Stimulated activated naive CD8-positive, alpha-beta T cell treated with anti-CD3 and anti-CD28 coated beads, Interleukin-15, Interleukin-2, amounts not matched to agents 100 U/mL and 50 U/mL, for 24 hours (primary cell): ENCODE data around the gene GSG1L.

Source experiments
- ATAC-seq: fragments of 150-1000 bp; cut with Tn5 transposase; one replicate; pipeline ENCODE4 v1.10.0; 2021
- DNase-seq: peaks from one replicate; pipeline ENCODE4 v3.0.0; 2021

The GSG1L gene

DNA sequence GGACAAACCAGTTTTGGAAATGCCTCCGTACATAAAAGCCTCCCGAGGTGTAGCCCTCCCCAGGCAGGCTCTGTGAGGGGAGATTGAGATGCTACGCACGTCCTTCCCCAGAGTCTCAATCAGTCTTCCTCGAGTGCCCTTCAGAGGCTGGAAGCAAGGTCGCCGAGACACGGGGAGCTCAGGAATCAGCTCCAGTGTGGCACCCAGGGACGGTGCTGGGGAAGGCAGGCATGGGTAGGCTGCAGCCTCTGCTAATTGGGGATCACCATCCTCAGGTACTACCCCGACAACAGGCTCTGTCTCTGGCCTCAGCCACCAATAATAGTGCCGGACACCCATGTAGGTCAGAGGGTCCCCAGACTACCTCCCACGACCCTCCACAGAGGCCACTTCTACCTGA is 28.1 kb upstream of the GSG1L start:
- DNase-seq (no peak), ATAC-seq (no peak)

DNA sequence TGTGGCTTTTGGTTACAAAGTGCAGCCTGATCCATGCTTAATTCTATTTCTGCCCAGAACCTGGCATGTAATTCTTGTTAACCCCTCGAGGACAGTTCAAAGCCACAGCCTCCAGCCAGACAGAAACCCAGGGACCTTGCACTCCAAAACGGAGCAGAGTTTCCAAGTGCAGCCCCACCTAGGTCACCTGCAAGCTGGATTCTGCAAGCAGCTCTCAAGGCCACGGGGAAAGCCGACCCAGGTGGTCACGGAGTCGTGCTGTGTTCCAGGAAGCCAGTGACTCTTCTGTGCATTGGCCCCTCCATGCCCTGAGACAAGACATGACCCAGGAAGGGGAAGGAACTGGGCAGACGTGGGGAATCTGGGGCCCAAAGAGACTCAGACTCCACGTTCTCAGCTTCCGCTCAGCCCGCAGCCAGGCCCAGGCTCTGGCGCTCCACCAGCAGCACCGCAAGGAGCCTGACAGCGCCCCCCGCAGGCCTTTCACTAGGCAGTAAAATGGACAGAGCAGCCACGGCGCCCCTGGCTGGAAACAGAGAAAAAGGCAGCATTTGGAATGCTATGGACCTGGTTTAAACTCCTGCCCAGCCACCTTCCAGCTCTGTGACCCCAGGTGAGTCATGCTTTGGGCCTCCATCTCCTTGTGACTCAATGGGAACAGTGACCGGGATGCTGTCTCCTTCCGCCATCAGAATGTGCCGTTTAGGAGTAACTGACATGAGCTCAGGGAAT is 27.3 kb upstream of the GSG1L start:
- ATAC-seq, result no peak
- peak; percentile 19 for DNase-seq

- no peak for DNase-seq
- ATAC-seq, result no peak
Observed at GRCh38 chr16:28089992-28090365, 26.5 kb upstream of the GSG1L start.

GRCh38 chr16:28089205-28089991 is 25.9 kb upstream of the GSG1L start:
- no peak for ATAC-seq

GRCh38 chr16:28087675-28088300 is 24.3 kb upstream of the GSG1L start:
- no peak for ATAC-seq
- DNase-seq, result no peak

More at GRCh38 chr16:28089205-28089991, 25.9 kb upstream of the GSG1L start:
- no peak for DNase-seq

- ATAC-seq, result no peak
- DNase-seq, result no peak
Observed at GRCh38 chr16:28087140-28087660, 23.7 kb upstream of the GSG1L start.

DNA sequence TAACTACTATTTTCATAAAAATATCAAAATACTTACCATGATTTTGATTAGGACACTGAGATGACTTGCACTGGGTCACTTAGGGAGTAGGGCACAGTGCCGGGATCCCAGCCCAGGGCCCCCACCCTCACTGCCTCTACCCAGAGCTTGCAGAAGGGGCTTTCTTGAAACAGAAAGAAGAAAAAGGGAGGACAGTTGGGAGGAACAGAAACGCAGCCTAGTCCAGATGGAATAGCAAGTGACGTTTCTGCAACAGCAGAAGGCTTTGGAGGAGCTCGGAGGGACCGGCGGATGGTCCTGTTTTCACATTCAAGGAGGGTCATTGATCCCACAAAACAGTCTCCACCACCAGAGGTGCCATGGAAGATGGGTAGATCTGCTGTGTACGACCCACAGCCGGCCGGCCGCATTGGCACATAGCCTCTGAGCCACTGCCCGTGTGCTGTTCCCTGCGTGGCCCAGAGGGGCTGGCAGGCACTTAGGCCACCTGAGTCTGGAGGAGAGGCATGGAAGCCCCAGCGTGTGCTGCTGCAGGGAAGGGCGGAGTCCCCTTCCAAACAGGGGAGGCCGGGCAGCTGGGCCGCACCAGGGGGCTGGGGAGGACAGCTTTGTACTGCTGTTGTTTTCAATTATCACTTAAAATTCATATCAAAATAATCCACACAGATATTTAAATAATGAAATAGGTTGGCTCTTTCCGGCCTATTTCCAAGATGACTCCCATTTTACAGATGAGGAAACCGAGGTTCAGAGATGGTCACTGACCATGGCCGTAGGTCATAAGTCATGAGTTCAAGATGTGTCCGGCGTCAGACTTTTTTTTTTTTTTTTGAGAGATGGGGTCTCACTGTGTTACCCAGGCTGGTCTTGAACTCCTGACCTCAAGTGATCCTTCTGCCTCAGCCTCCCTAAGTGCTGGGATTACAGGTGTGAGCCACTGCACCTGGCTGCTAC is 22.9 kb upstream of the GSG1L start:
- ATAC-seq, result no peak
- no peak for DNase-seq

DNA sequence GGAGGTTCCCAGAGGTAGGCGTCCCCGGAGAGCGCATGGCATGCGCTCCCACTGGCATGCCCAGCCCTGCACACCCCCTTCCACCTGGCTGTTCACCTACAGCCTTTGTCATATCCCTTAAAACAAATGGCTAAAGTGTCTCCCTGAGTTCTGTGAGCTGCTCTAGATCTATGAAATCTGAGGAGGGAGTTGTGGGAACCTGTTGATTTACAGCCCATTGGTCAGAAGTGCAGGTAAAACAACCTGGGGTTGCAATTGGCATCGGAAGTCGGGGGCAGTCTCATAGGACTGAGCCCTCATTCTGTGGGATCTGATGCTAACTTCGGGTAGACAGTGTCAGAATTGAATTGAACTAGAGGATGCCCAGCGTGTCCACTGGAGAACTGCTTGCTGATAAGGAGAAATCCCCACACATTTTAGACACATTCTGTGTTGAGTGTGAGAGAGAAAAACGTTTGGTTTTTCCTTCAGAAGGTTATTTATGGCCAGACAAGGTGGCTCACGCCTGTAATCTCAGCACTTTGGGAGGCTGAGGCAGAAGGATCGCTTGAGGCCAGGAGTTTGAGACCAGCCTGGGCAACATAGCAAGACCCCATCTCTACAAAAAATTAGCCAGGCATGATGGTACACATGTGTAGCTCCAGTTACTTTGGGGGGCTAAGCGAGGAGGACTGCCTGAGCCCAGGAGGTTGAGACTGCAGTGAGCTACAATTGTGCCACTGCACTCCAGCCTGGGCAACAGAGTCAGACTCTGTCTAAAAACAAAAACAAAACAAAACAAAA is 22.1 kb upstream of the GSG1L start:
- DNase-seq, result no peak
- ATAC-seq, result no peak

- DNase-seq, result no peak
- no peak for ATAC-seq
Observed at GRCh38 chr16:28084209-28084608, 20.7 kb upstream of the GSG1L start.

GRCh38 chr16:28082624-28083023 is 19.1 kb upstream of the GSG1L start:
- DNase-seq (no peak), ATAC-seq (no peak)

DNA sequence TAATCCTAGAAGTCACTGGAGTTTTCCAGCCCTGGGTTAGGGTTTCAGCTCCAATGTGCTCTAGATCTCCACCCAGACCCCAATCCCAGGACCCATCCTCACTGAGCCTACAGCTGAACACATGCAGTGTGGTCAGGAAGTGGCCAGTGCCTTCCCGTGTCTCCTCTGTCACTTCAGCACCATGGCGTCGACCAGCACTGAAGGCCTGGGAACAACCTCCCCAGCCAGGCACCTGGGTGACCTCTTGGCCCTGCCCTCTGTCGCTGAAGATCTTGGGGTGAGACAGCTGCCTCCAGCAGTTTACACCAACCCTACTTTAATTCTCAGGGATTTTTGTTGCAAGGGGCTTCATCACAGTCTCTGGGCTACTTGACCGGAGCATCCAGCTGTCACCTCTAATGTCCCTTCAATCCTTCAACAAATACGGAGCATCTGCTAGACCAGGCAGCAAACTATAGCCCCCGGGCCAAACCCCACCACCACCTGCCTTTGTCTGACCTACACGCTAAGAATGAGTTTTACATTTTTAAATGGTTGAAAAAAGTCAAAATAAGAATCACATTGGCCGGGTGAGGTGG is 18.0 kb upstream of the GSG1L start:
- DNase-seq (no peak), ATAC-seq (no peak)

GRCh38 chr16:28078261-28078660 is 14.7 kb upstream of the GSG1L start:
- DNase-seq (no peak), ATAC-seq (no peak)

- DNase-seq (no peak), ATAC-seq (no peak)
Observed at GRCh38 chr16:28073836-28074235, 10.3 kb upstream of the GSG1L start.

- DNase-seq (no peak), ATAC-seq (no peak)
Observed at GRCh38 chr16:28072087-28072486, 8.6 kb upstream of the GSG1L start.

DNA sequence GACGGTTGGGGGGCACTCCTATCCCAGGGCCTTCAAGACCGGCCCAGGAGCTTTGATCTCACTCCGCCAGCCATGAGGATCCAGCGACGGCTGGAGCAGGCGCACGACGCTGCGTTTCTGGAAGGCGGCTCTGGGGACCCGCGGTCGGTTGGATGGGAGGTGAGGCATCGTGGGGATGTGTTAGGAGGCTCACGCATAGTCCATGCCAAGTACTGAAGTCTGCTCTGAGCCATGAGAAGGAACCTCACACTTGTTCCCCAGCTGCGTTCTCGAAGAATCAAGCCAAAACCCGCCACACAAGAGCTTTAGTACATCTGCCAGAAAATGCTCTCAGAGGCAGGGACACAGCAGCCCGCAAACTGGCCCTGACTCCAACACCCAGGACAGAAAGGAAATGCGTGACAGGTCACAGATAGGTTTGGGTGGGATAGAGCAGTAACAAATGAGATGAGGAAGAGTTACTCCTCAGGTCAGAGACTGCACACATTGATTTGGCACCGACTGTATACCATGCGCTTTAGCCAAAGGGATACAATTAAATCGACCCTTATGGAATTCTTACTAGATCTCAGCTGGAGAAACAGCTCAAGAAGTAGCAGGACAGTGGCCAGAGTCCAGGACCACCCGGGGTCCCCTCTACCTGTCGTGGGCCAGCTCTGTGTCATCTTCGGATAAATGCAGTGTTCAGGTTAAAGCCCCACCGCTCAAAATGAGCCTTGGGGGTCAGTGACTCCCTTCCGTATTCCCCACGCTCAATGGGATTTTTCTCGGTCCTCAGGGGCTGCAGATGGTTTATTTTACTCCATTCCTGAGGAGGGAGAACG is 6.7 kb upstream of the GSG1L start:
- no peak for DNase-seq
- ATAC-seq, result no peak

DNA sequence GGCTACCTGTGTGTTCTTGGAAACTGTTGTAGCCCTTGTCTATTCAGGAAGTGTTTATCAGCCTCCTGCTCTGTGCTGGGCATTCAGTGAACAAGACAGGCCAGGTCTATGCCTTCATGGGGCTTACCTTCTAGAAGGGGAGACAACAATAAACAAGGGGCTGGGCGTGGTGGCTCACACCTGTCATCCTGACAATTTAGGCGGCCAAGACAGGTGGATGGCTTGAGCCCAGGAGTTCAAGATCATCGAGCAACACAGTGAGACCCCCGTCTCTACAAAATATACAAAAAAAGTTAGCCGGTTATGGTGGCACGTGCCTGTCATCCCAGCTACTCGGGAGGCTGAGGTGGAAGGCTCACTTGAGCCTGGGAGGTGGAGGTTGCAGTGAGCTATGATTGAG is 5.5 kb upstream of the GSG1L start:
- ATAC-seq (no peak), DNase-seq (no peak)

GRCh38 chr16:28067604-28068379 is 4.3 kb upstream of the GSG1L start:
- no peak for ATAC-seq
- DNase-seq, result no peak

DNA sequence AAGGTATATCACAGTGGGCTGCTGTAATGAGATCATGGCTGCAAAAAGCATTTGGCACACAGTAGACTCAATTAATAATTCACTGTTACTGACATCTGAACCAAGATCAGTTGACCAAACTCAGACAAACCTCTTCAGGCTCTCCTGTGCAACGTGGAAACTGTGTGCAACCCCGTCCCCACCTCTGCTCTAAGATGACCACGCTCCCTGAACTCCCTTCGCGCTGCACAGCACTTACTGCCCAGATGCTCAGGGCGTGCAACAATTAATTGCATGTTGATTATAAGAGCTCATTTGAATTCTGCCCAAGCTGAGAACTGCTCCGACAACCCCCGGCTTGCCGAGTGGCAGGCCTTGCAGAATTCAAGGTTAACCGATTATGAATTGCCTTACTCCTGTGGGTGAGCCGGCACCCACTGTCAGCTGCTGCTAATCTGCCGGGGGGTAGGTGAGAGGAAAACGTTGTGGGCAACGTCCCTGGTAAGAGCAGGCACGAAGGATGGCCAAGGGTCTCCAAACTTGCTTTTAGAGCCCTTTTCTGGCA is 1.3 kb upstream of the GSG1L start:
- DNase-seq, result no peak
- no peak for ATAC-seq

DNA sequence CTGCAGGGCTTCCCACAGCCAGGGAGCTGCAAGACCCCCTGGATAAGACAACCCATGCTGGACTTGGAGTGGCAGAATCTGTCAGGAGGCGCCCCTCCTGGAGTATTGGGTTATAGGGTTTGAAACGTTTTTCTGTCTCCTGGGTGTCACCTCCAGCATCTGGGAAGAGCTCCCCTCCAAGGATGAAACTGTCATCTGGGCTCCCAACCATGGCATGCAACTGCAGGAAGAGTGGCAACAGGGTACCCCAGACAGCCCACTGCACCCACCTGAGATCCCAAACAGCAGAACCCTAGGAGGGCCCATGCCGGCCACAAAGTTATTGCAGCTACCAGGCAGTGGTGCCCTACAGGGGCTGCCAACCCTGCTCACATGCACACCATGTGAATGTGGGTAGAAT is 636 bp upstream of the GSG1L start:
- no peak for ATAC-seq
- DNase-seq, result no peak
